ENCODE data around the gene EIF4G2.

DNA sequence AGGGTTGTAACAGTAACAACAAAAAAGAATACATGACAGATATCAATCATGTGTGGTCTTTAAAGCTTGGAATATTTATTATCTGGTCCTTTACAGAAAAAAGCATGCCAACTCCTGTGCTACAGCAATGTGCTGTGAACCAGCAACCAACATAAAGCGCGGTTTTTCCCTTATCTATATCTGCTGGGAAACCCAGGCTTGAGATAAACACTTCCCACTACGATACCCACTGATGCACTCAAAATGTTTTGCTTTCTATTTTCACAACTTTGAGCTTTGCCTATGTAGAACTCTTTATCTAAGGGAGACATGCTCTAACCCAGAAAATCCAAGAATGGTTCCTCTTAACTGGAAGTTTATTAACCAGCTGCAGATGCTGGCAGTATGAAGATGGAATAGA lies 30.2 kb upstream of the EIF4G2 start:
- TF ChIP-seq, protein P1, sequence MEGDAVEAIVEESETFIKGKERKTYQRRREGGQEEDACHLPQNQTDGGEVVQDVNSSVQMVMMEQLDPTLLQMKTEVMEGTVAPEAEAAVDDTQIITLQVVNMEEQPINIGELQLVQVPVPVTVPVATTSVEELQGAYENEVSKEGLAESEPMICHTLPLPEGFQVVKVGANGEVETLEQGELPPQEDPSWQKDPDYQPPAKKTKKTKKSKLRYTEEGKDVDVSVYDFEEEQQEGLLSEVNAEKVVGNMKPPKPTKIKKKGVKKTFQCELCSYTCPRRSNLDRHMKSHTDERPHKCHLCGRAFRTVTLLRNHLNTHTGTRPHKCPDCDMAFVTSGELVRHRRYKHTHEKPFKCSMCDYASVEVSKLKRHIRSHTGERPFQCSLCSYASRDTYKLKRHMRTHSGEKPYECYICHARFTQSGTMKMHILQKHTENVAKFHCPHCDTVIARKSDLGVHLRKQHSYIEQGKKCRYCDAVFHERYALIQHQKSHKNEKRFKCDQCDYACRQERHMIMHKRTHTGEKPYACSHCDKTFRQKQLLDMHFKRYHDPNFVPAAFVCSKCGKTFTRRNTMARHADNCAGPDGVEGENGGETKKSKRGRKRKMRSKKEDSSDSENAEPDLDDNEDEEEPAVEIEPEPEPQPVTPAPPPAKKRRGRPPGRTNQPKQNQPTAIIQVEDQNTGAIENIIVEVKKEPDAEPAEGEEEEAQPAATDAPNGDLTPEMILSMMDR (IDR thresholded peaks at IDR 0.05) = no peak
- TF ChIP-seq EZH2phosphoT487 (IDR thresholded peaks at IDR 0.05) = no peak

All from neural progenitor cell (in vitro differentiated cells).